Measurements from ENCODE around the gene TIRAP.

DNA sequence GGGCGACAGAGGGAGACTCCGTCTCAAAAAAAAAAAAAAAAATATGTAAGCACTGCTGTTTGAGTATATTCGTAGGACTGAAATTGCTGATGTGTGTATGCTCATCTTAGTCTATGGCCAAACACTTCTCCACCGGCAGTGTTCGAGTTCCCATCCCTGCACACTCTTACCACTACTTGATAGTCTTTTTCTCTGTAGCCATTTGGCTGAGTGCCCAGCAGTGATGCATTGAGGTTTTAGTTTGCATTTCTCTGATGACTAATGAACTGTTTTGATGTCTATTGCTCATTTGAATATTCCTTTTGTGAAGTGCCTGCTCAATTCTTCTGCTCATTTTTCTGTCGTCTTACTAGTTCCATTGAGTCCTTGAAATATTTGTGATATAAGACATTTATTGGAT is 1.9 kb downstream of the TIRAP start:
- no peak for TF ChIP-seq YY1 (IDR thresholded peaks at IDR 0.05; ENCODE audit: low read depth)
- TF ChIP-seq TAF1 (IDR thresholded peaks at IDR 0.05; ENCODE audit: low read depth): no peak
- no peak for TF ChIP-seq EP300 (IDR thresholded peaks at IDR 0.05; ENCODE audit: borderline replicate concordance)
- TF ChIP-seq TEAD4 (IDR thresholded peaks at IDR 0.05): no peak
- no peak for TF ChIP-seq CEBPB (IDR thresholded peaks at IDR 0.05)
- TF ChIP-seq ZBTB7A (IDR thresholded peaks at IDR 0.05; ENCODE audit: low read depth): no peak
- no peak for TF ChIP-seq USF1 (IDR thresholded peaks at IDR 0.05)
- no peak for TF ChIP-seq RAD21 (IDR thresholded peaks at IDR 0.05; ENCODE audit: low read depth)

Measured in Ishikawa (cell line).